HG03103 (cell line): ENCODE data around the gene UBE2M.
"Not testable (repeated sequence)": the region's sequence is repeated elsewhere in the genome, so short reads cannot be mapped to it uniquely, and the experiment has no call there.

ENCODE experiments used
- ATAC-seq: cut with Tn5 transposase; IDR thresholded peaks from one replicate; pipeline ENCODE4 v1.9.1; 2021; ENCODE audit warnings: low read depth; ENCODE audit not compliant: unreplicated experiment

Gene UBE2M

GRCh38 chr19:58543826-58544590 lies 14.4 kb downstream of the UBE2M start, which contains the start of gene TRIM28:
Gene TRIM28, plus strand, starts transcription at chr19:58544064. Its CDS starts 694 bp downstream, at chr19:58544758.
- peak; percentile 90 for ATAC-seq

- ATAC-seq, result not testable (repeated sequence)
These were observed 15.6 kb downstream of the UBE2M start for GRCh38 chr19:58542641-58543372.

DNA sequence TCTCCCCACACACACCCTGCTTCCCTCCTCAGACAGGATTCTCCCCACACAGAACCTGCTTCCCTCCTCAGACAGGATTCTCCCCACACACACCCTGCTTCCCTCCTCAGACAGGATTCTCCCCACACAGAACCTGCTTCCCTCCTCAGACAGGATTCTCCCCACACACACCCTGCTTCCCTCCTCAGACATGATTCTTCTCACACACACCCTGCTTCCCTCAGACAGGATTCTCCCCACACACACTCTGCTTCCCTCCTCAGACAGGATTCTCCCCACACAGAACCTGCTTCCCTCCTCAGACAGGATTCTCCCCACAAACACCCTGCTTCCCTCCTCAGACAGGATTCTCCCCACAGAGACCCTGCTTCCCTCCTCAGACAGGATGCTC lies 19.2 kb downstream of the UBE2M start:
- not testable (repeated sequence) for ATAC-seq

DNA sequence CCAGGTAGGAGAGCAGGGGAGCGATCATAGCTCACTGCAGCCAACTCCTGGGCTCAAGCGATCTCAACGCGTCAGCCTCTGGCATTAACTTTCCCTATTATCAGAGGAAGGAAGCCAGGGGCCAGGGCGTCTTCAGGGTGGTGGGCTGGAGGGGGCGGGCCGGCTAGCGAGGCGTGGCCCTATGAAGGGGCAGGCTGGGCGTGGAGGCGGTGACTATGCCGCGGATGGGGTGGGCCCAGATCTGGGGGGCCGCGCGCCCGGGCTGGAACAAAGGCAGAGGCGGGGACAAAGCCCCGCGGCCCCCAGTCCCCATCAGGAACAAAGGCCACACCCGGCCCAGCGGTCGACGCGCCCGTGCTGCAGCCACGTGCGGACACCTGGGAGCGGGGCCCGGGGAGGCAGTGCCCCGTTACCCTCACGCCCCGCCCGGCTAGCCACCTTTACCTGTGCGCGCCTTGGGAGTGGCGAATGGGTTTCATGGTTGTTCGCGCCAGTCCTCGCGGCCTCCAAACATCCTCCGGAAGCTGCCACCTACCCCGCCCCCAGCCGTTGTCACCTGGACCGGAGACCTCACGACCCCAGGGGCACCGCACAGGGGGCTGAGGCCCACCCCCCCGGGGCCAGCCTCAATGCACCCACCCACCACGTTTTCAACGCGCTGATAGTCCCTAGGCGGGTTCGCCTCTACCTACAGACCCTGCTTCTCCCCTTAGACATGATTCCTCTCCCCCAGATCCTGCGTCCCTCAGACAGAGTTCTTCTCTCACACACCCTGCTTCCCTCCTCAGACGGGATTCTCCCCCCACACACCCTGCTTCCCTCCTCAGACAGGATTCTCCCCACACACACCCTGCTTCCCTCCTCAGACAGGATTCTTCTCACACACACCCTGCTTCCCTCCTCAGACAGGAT lies 19.9 kb downstream of the UBE2M start:
- no peak for ATAC-seq

DNA sequence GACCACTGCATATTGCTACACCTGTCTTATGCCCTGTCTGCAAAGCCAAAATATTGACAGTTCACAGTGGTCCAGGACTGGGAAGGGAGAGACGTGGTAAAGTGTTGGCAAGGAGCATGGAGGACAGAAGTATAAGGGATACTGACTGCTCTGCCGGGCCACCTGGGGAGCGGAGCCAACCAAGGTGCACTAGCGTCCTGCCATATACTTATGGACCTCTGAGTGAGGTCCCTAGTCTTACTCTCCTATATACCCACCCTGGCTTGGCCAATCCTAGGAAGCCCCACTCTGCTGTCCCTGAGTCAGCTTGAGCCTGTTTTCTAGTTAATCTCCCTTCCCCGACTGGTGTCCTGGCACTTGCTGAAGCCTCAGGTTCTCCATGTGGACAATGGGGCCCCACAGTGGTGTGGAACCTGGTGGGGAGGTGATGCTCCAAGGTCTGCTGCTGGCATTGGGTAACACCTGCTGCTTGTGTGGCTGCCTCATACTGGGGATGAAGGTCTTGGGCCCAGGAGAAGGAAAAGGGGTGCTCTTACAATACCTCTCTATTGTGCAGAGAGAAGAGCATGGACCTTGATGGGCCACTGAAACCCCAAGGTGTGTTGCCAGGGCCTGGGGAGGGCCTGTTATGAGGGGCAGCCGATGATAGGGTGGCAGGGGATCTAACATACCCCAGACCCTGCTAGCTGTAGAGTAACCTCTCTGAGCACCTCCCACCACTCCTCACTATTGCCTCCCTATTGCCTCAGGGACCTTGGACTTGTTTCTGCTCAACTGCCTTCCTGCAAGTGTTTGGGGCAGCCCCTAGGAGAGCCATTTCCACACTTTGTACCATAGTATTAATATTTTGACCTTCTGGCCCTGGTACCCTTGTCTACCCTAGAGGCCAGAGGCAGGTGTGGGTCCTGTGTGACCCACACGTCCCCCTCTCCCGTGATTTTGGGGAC lies 21.3 kb downstream of the UBE2M start:
- ATAC-seq, result no peak

- no peak for ATAC-seq
These were observed 22.6 kb downstream of the UBE2M start for GRCh38 chr19:58535857-58536256.

GRCh38 chr19:58531034-58531840 lies 27.2 kb downstream of the UBE2M start:
- ATAC-seq, result no peak

DNA sequence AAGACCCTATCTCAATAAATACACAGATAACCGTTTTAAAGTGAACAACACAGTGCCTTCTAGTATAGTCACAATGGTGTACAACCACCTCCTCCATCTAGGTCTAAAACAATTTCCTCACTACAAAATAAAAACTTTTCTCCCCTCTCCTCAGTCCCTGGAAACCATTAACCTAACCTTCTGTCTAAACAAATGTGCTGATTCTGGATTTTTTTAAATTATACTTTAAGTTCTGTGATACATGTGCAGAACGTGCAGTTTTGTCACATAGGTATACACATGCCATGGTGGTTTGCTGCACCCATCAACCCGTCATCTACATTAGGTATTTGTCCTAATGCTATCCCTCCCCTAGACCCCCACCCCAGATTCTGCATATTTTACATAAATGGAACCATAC lies 29.0 kb downstream of the UBE2M start:
- no peak for ATAC-seq

DNA sequence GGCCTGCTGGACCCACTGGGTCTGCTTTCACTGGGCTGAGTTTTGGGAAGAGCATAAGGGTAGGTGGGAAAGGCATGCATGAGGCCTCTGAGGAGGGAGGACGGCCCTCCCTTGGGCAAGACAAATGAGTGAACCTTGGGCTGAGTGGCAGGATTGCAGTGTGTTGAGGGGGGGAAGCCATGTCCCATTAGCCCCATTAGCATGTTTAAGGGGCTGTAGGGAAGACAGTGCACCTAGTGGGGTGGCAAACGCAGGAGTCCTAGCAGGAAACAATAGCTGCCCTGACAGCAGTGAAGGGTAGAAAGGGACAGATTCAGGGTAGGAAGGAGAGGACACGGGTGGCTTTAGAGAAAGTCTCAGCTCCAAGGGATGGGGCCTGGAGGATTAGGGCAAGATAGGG lies 35.7 kb downstream of the UBE2M start:
- ATAC-seq, result no peak

DNA sequence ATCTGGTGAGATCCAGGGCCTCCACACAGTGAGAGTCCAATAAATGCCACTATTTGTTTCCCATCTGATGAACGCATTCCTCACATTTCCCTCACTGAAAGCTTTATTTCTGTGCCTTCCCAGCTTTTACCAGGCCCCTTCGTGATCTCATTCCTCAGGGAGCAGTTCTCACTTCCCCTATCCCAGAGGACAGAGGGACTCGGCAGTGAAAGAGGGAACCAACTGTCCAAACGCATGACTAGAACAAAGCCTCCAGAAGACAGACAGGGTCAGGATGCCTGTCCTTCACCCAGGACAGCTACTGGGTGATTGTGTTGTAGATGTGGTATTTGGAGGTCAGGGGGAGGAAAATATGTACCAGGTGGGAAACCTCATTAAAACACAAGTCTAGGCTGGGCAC lies 36.8 kb downstream of the UBE2M start:
- no peak for ATAC-seq

DNA sequence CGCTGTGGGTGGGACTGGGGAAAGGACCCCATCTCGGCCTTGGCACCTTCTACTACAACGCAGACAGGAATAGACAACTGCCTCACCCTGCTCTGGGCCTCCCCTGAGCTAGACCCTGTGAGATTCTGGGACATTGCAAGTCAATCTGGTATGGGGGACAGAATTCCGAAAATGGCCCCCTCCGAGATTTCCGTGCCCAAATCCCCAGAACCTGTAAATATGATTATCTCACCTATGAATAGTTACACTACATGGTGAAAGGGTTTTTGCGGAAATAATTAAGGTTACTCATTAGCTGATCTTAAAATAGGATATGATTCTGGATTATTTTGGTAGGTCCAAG lies 38.2 kb downstream of the UBE2M start:
- ATAC-seq, result no peak

DNA sequence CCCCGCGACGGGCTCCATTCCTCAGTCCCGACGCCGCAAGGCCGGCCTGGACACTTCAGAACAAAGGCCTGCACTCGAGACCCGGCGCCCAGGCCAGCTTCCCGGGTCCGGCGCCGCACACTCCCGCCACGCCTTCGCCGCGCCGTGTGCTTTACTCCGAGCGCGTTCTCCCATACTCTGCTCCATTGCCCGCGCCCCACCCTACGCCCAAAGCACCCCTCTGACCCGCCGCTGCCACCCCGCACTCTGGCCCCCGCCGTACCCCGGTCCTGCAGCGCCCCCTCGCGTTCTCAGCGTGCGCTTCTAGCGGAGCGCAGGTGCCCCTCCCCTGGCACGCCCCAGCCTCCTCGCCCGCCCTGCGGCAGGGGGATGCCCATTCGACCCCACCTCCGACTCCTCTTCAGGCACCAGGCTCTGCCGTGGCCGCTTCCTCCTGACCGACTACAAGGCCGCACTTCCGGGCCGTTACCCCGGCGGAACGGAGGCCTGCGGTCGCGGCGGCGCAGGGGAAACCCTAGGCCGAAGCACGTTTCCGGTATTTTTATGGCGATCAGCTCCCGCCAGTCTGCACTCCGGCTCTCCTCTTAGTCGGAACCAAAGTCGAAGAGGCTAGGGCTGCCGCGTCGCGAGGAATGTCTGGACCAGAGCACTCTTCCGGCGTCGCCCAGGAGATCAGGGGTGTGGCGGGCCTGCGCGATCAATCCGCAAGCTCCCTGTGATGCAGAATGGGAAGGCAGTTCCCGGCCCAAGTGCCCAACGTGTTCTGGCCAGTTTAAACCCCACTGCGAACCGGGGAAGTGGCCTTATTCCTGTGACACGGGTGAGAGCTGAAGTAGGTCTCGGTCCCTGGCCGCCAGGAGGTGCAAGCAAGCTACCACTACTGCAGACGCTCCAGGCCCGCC lies 38.8 kb downstream of the UBE2M start, which contains the start of gene ZBTB45:
TSS of gene ZBTB45 (minus strand) at position 456 of the 902 bp plus-strand sequence. CDS start 2,137 bp downstream, outside the sequence.
- peak; percentile 71 for ATAC-seq

GRCh38 chr19:58519087-58519354 lies 39.4 kb downstream of the UBE2M start:
- no peak for ATAC-seq

DNA sequence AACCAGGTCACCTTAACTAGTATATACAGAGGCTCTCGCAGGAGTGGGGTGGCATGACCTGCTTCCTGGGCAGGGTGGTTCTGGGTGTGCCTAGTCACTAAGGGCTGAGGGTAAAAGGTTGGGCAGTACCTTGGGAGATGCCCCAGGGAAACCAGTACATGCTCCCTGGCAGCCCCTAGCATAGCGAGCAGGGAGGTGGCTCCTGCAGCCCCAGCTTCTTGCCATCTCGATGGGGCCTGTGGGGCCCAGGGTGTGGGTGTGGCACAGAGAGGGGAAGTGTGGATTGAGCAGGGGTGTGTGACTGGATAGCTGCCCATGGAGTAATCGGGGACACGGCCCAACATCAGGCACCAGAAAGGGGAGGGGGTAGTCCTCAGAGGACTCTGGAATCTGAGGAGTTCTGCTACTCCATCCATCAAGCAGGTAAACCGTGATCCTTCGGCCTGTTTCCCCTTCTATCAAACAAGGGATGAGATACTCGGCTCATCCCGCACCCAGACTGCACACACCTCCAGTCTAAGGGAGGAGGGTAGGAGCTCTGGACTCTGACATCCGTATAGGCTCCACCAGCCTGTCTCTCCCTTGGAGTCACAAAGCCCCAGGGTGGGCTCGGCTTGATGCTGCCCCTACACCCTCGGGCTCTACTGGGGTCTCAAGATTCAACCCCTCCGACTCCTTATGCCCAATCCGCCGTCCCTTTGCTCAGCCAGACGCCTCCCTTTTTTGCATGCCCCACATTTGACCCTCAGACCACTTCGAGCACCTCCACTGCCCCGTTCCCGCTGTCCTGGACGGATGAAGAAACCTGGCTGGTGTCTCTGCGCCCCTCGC lies 39.9 kb downstream of the UBE2M start:
- ATAC-seq, result no peak

- no peak for ATAC-seq
These were observed 41.2 kb downstream of the UBE2M start for GRCh38 chr19:58516964-58517833.

DNA sequence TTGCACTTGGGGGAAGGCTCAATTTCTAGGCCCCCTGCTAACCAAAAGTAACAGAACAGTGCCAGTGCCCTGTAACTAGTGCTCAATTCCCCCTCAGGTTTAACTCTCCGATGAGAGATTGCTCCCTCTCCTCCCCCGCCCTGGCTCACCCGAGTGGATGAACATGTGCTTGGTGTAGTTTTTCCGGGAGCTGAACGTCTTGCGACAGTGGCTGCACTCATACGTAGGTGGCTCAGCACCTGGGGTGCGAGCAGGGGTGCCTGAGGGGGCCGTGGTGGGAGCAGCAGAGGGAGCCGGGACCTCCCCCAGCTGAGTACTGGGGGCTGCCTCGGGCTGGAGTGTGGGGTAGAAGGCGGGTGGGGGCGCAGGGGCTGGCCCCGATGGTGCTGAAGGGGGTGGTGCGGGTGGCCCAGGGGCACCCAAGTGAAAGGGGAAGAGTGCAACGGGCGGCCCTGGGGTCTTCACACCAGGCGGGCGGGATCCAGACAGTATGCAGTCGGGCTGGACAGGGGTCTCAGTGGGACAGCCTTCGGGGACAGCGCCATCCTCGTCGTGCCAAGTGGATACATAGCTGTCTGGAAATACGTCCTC lies 42.1 kb downstream of the UBE2M start:
- no peak for ATAC-seq
